CD4-positive, alpha-beta T cell (primary cell): ENCODE results near the gene HECTD1. TPM values are rescaled to one million over a fixed set of nuclear protein-coding genes. Genes with fewer than 3 reads are reported as not detected.

Experiments used
- ATAC-seq: fragments of 200-7000 bp; cut with Tn5 transposase; one replicate; pipeline ENCODE4 v1.10.0; 2022; ENCODE audit warnings: mild to moderate bottlenecking; ENCODE audit not compliant: poor library complexity
- CTCF ChIA-PET: fragments of 350-600 bp; sonication (Branson Sonifier 250); formaldehyde crosslinking; loops from one replicate; lab custom pipeline; 2021; ENCODE audit warnings: antibody characterized with exemption, inconsistent platforms; lab: Charles Lee
- POLR2A ChIA-PET: fragments of 350-600 bp; sonication (Branson Sonifier 250); formaldehyde crosslinking; loops from one replicate; lab custom pipeline; 2021; ENCODE audit warnings: antibody characterized with exemption, inconsistent platforms; lab: Charles Lee
- DNase-seq, 14 experiments: peaks; one replicate each; pipeline ENCODE4 v3.0.0-alpha.2; 2013 to 2020; ENCODE audit warnings: mixed read lengths in 2 of 14
- H3K27ac ChIP-seq, 2 donors: one replicate each; pipeline versions ENCODE4 v1.5.1 to v1.7.0; 2013; ENCODE audit warnings: low read length in 2 of 2, low read depth in 1 of 2, mild to moderate bottlenecking in 1 of 2
- H3K27me3 ChIP-seq, 2 experiments: 1 replicate in 1 of 2; 2 replicates in 1 of 2; pipeline versions ENCODE4 v1.6.1 to v1.7.0; 2013; ENCODE audit warnings: low read length in 2 of 2, control low read depth in 1 of 2, mild to moderate bottlenecking in 1 of 2, moderate library complexity in 1 of 2; ENCODE audit not compliant: insufficient read depth in 2 of 2, control insufficient read depth in 1 of 2
- H3K36me3 ChIP-seq: one replicate; pipeline ENCODE4 v1.6.1; 2013; ENCODE audit warnings: low read length, control low read depth; ENCODE audit not compliant: insufficient read depth
- H3K4me1 ChIP-seq: one replicate; pipeline ENCODE4 v1.6.1; 2013; ENCODE audit warnings: low read length, control low read depth; ENCODE audit not compliant: insufficient read depth
- H3K4me3 ChIP-seq: one replicate; pipeline ENCODE4 v1.5.1; 2013; ENCODE audit warnings: mild to moderate bottlenecking, low read length, moderate library complexity
- H3K9me3 ChIP-seq, 2 experiments: 1 replicate in 1 of 2; 2 replicates in 1 of 2; pipeline versions ENCODE4 v1.6.1 to v1.7.0; 2013; ENCODE audit warnings: low read length in 2 of 2, mild to moderate bottlenecking in 2 of 2, control low read depth in 1 of 2, moderate library complexity in 1 of 2; ENCODE audit not compliant: control insufficient read depth in 1 of 2, insufficient read depth in 1 of 2
- H3K27ac Mint-ChIP-seq: one replicate; pipeline ENCODE4 v1.8.0; 2020; ENCODE audit warnings: mixed read lengths
- H3K27me3 Mint-ChIP-seq: one replicate; pipeline ENCODE4 v1.8.0; 2021; ENCODE audit warnings: mixed read lengths
- H3K36me3 Mint-ChIP-seq: one replicate; pipeline ENCODE4 v1.8.0; 2021; ENCODE audit warnings: low read depth, mixed read lengths
- H3K4me1 Mint-ChIP-seq: one replicate; pipeline ENCODE4 v1.8.0; 2021; ENCODE audit warnings: low read depth, mixed read lengths
- H3K4me3 Mint-ChIP-seq: one replicate; pipeline ENCODE4 v1.8.0; 2020; ENCODE audit warnings: mild to moderate bottlenecking, mixed read lengths
- H3K9me3 Mint-ChIP-seq: one replicate; pipeline ENCODE4 v1.8.0; 2020; ENCODE audit warnings: mixed read lengths
- intact Hi-C, 2 experiments: fragments of 100-400 bp; cut with DNase I in 1 of 2; cut with micrococcal nuclease in 1 of 2; formaldehyde crosslinking; loops; one replicate each; pipeline versions ENCODE4 v1.15.1 to v1.9.0; 2023 to 2025; cut with DNase I, micrococcal nuclease
- total RNA-seq, 174 experiments: library from RNA in 2 of 174; stranded (reverse) in 2 of 174; gene quantifications; one replicate each; pipeline ENCODE4 v1.2.3 and lab custom pipeline; 2021 to 2026
- TF ChIP-seq, protein P1 (sequence below): fragments of 200-600 bp; IDR thresholded peaks from one replicate; pipeline ENCODE4 v1.8.0; 2022; ENCODE audit warnings: antibody characterized with exemption, mild to moderate bottlenecking

HECTD1 gene
- total RNA-seq, 2 experiments from 2014 or later, result 162 to 168 TPM

DNA sequence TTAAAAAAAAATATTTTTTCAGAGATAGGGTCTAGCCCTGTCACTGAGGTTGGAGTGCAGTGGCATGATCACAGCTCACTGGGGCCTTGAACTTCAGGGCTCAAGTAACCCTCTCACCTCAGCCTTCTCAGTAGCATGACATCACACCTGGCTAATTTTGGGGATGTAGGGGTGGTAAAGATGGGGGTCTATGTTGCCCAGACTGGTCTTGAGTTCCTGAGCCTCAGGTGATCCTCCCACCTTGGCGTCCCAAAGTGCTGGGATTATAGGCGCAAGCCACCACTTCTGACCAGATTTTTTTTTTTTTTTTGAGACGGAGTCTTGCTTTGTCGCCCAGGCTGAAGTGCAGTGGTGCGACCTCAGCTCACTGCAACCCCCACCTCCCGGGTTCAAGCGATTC is 80.9 kb downstream of the HECTD1 start:
- no peak for ATAC-seq
- Histone ChIP-seq H3K36me3 (peaks cover 40% of the 10 kb centered on the region), H3K4me1 (peaks cover 20% of the 10 kb centered on the region), H3K9me3 (no peaks in the 10 kb centered on the region), H3K27ac (no peak overlapping the region), H3K4me3 (no peak overlapping the region), H3K27me3 (no peaks in the 10 kb centered on the region)
- TF ChIP-seq, protein P1, sequence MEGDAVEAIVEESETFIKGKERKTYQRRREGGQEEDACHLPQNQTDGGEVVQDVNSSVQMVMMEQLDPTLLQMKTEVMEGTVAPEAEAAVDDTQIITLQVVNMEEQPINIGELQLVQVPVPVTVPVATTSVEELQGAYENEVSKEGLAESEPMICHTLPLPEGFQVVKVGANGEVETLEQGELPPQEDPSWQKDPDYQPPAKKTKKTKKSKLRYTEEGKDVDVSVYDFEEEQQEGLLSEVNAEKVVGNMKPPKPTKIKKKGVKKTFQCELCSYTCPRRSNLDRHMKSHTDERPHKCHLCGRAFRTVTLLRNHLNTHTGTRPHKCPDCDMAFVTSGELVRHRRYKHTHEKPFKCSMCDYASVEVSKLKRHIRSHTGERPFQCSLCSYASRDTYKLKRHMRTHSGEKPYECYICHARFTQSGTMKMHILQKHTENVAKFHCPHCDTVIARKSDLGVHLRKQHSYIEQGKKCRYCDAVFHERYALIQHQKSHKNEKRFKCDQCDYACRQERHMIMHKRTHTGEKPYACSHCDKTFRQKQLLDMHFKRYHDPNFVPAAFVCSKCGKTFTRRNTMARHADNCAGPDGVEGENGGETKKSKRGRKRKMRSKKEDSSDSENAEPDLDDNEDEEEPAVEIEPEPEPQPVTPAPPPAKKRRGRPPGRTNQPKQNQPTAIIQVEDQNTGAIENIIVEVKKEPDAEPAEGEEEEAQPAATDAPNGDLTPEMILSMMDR, result no peak
- intact Hi-C loops, result loop anchor here in 1 of 2 experiments (2.0 to 5.0 kb wide), 2 partner anchors 82 to 231 kb away; no protein-coding TSS in a partner anchor
- Mint-ChIP-seq H3K27ac (no peak overlapping the region), H3K4me3 (no peak overlapping the region), H3K4me1 (peaks cover 55% of the 10 kb centered on the region), H3K9me3 (no peaks in the 10 kb centered on the region), H3K27me3 (no peaks in the 10 kb centered on the region), H3K36me3 (peaks cover 76% of the 10 kb centered on the region)
- no peak for DNase-seq
- POLR2A ChIA-PET, result interaction anchor here (0.5 to 1.0 kb wide), 2 partner anchors 16 to 81 kb away, joined by 3 read pairs; partner anchors contain the start of gene HECTD1
- CTCF ChIA-PET, result interaction anchor here (1.2 kb wide), 1 partner anchor 81 kb away, joined by 3 read pairs; the partner anchor contains the start of gene HECTD1

DNA sequence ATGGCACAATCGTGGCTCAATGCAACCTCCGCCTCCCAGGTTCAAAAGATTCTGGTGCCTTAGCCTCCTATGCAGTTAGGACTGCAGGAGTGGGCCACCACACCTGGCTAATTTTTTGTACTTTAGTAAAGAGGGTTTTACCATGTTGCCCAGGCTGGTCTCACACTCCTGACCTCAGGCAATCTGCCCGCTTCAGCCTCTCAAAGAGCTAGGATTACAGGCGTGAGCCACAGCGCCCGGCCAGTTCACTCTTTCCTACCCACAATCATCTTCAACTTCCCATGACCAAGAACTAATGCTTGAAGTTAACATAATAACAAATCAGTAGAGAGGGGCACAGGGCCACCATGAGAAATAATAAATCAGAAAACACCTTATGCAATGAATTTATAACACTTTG is 82.4 kb downstream of the HECTD1 start:
- TF ChIP-seq, protein P1, result no peak
- Mint-ChIP-seq H3K4me1 (peaks cover 50% of the 10 kb centered on the region), H3K9me3 (no peaks in the 10 kb centered on the region), H3K36me3 (peaks cover 73% of the 10 kb centered on the region), H3K4me3 (no peak overlapping the region), H3K27me3 (no peaks in the 10 kb centered on the region), H3K27ac (no peak overlapping the region)
- Histone ChIP-seq H3K36me3 (peaks cover 49% of the 10 kb centered on the region), H3K4me3 (no peak overlapping the region), H3K27ac (no peak overlapping the region), H3K9me3 (no peaks in the 10 kb centered on the region), H3K27me3 (no peaks in the 10 kb centered on the region), H3K4me1 (peaks cover 20% of the 10 kb centered on the region)
- intact Hi-C loops, result loop anchor here in 1 of 2 experiments (5.0 kb wide), 1 partner anchor 232 kb away; no protein-coding TSS in a partner anchor
- CTCF ChIA-PET, result interaction anchor here (1.2 kb wide), 1 partner anchor 82 kb away, joined by 3 read pairs; the partner anchor contains the start of gene HECTD1
- DNase-seq (no peak), ATAC-seq (no peak)
- POLR2A ChIA-PET, result interaction anchor here (1.6 kb wide), 1 partner anchor 83 kb away, joined by 20 read pairs; the partner anchor contains the start of gene HECTD1

DNA sequence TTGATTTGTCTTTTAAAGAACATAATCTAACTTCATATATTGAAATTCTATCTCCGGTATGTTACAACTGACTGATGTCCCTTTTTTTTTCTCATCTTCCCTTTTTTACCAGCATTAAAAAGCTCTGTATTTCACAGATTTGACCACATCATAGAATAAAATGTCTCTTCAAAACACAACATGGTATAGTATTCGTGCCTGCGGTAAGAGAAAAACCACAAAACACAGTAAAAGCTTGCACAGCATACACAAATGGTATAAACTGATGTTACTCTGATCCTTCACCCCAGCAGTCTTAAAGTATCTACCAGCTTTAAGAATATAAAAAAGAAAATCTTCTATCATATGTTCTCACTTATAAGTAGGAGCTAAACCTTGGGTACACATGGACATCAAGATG is 83.4 kb downstream of the HECTD1 start:
- TF ChIP-seq, protein P1, result no peak
- Mint-ChIP-seq H3K27me3 (no peaks in the 10 kb centered on the region), H3K36me3 (peaks cover 72% of the 10 kb centered on the region), H3K4me1 (peaks cover 46% of the 10 kb centered on the region), H3K4me3 (peak overlapping the region; percentile 42), H3K27ac (peak overlapping the region; percentile 43), H3K9me3 (no peaks in the 10 kb centered on the region)
- H3K4me1 ChIP-seq, result peaks cover 19% of the 10 kb centered on the region
- H3K4me3 ChIP-seq, result no peak overlapping the region
- peak; percentile 71 for ATAC-seq
- no peaks in the 10 kb centered on the region for H3K9me3 ChIP-seq
- peak in 6 of 14 experiments; percentile 7 to 86 (median 50) for DNase-seq
- intact Hi-C loops, result no loop called here
- H3K27ac ChIP-seq, result no peak overlapping the region
- ChIA-PET POLR2A (interaction anchor here (0.6 to 1.6 kb wide), 4 partner anchors 10 to 98 kb away, joined by 3 to 20 read pairs (median 6); partner anchors contain the start of genes HECTD1 and STRN3), CTCF (interaction anchor here (1.1 kb wide), 1 partner anchor 83 kb away, joined by 5 read pairs; the partner anchor contains the start of gene HECTD1)
- H3K27me3 ChIP-seq, result no peaks in the 10 kb centered on the region
- peaks cover 49% of the 10 kb centered on the region for H3K36me3 ChIP-seq
